HEK293 (cell line): ENCODE data around the gene EMSY.
A peak's percentile ranks its signal among the peaks of the same experiment; 100 is the strongest.

Experiments
- CTCF ChIA-PET: fragments of 350-600 bp; formaldehyde crosslinking; extraction: SDS; loops from one replicate; lab custom pipeline; 2021; ENCODE audit warnings: antibody characterized with exemption; lab: Yijun Ruan, JAX
- POLR2A ChIA-PET: fragments of 300-600 bp; formaldehyde crosslinking; extraction: SDS; loops from one replicate; lab custom pipeline; 2020; ENCODE audit warnings: antibody characterized with exemption, inconsistent platforms; lab: Yijun Ruan, JAX
- H3K27ac ChIP-seq: fragments of 200-500 bp; sonication (Bioruptor generic); 2 replicates; pipeline ENCODE4 v1.5.1; 2014; ENCODE audit warnings: low read depth, low read length, control low read depth, inconsistent platforms; ENCODE audit errors: extremely low read depth
- H3K36me3 ChIP-seq, 2 experiments: fragments of 200-500 bp in 1 of 2; sonication (Bioruptor generic) in 1 of 2; 1 replicate in 1 of 2; 2 replicates in 1 of 2; pipeline ENCODE4 v1.5.1; 2014 to 2017; ENCODE audit warnings: inconsistent platforms in 2 of 2, low read length in 2 of 2; ENCODE audit not compliant: control insufficient read depth in 2 of 2, insufficient read depth in 1 of 2
- H3K4me1 ChIP-seq: fragments of 200-500 bp; sonication (Bioruptor generic); 2 replicates; pipeline ENCODE4 v1.5.1; 2014; ENCODE audit warnings: mild to moderate bottlenecking, low read length, inconsistent platforms; ENCODE audit not compliant: control insufficient read depth, insufficient read depth
- H3K4me3 ChIP-seq: 2 replicates; pipeline ENCODE4 v1.5.1; 2011; ENCODE audit warnings: low read depth, mild to moderate bottlenecking, control low read depth, low read length, moderate library complexity
- H3K9me3 ChIP-seq: fragments of 200-500 bp; sonication (Bioruptor generic); 2 replicates; pipeline ENCODE4 v1.5.1; 2014; ENCODE audit warnings: low read depth, low read length, inconsistent platforms; ENCODE audit not compliant: control insufficient read depth, insufficient read depth
- EGR2 ChIP-seq: fragments of 450-650 bp; formaldehyde crosslinking; IDR thresholded peaks from 2 replicates; pipeline ENCODE4 v1.5.1; 2016; ENCODE audit warnings: low read depth, missing biosample characterization, missing genetic modification characterization
- ELK4 ChIP-seq: IDR thresholded peaks from 2 replicates; pipeline ENCODE4 v1.6.1; 2011; ENCODE audit warnings: mild to moderate bottlenecking, low read depth, low read length, borderline replicate concordance
- FEZF1 ChIP-seq: fragments of 450-650 bp; formaldehyde crosslinking; IDR thresholded peaks from 2 replicates; pipeline ENCODE4 v1.5.1; 2016; ENCODE audit warnings: missing biosample characterization, missing genetic modification characterization
- HOXC10 ChIP-seq: sonication (generic); formaldehyde crosslinking; IDR thresholded peaks from 2 replicates; pipeline ENCODE4 v1.8.1; 2023; ENCODE audit warnings: mild to moderate bottlenecking, missing genetic modification reagents
- IKZF3 ChIP-seq: fragments of 450-650 bp; IDR thresholded peaks from 2 replicates; pipeline ENCODE4 v1.5.0; 2018; ENCODE audit warnings: missing biosample characterization, mild to moderate bottlenecking, missing genetic modification characterization, moderate library complexity
- MZF1 ChIP-seq: fragments of 450-650 bp; formaldehyde crosslinking; IDR thresholded peaks from 2 replicates; pipeline ENCODE4 v1.5.1; 2017; ENCODE audit warnings: missing biosample characterization, missing genetic modification characterization, borderline replicate concordance
- OSR2 ChIP-seq: fragments of 450-650 bp; formaldehyde crosslinking; IDR thresholded peaks from 2 replicates; pipeline ENCODE4 v1.5.1; 2016; ENCODE audit warnings: missing biosample characterization, missing genetic modification characterization
- SETDB1 ChIP-seq: IDR thresholded peaks from one replicate; pipeline ENCODE4 v1.6.1; 2017; ENCODE audit warnings: mild to moderate bottlenecking, low read length, moderate library complexity, mixed read lengths; ENCODE audit not compliant: insufficient read length
- ZIC2 ChIP-seq: fragments of 450-650 bp; formaldehyde crosslinking; IDR thresholded peaks from 2 replicates; pipeline ENCODE4 v1.5.1; 2016; ENCODE audit warnings: missing biosample characterization, missing genetic modification characterization
- ZNF112 ChIP-seq: fragments of 450-650 bp; formaldehyde crosslinking; IDR thresholded peaks from 2 replicates; pipeline ENCODE4 v1.5.0; 2017; ENCODE audit warnings: missing biosample characterization, missing genetic modification characterization
- ZNF133 ChIP-seq: fragments of 450-650 bp; formaldehyde crosslinking; IDR thresholded peaks from 2 replicates; pipeline ENCODE4 v1.5.1; 2016; ENCODE audit warnings: missing biosample characterization, missing genetic modification characterization
- ZNF169 ChIP-seq: fragments of 450-650 bp; formaldehyde crosslinking; IDR thresholded peaks from 2 replicates; pipeline ENCODE4 v1.5.1; 2016; ENCODE audit warnings: missing biosample characterization, missing genetic modification characterization
- ZNF266 ChIP-seq: fragments of 450-650 bp; formaldehyde crosslinking; IDR thresholded peaks from 2 replicates; pipeline ENCODE4 v1.5.1; 2016; ENCODE audit warnings: missing biosample characterization, missing genetic modification characterization, low read depth
- ZNF341 ChIP-seq: fragments of 450-650 bp; formaldehyde crosslinking; IDR thresholded peaks from 2 replicates; pipeline ENCODE4; 2016; ENCODE audit warnings: low read depth, missing biosample characterization, missing genetic modification characterization
- ZNF423 ChIP-seq: fragments of 450-650 bp; formaldehyde crosslinking; IDR thresholded peaks from 2 replicates; pipeline ENCODE4 v1.5.1; 2016; ENCODE audit warnings: missing biosample characterization, missing genetic modification characterization
- ZNF514 ChIP-seq: fragments of 450-650 bp; formaldehyde crosslinking; IDR thresholded peaks from 2 replicates; pipeline ENCODE4 v1.5.1; 2016; ENCODE audit warnings: missing biosample characterization, missing genetic modification characterization
- ZNF548 ChIP-seq: fragments of 450-650 bp; formaldehyde crosslinking; IDR thresholded peaks from 2 replicates; pipeline ENCODE4 v1.5.1; 2016; ENCODE audit warnings: missing biosample characterization, missing genetic modification characterization
- ZNF610 ChIP-seq: fragments of 450-650 bp; formaldehyde crosslinking; IDR thresholded peaks from 2 replicates; pipeline ENCODE4 v1.5.1; 2016; ENCODE audit warnings: missing biosample characterization, missing genetic modification characterization, borderline replicate concordance
- ZNF621 ChIP-seq: fragments of 450-650 bp; formaldehyde crosslinking; IDR thresholded peaks from 2 replicates; pipeline ENCODE4 v1.5.1; 2017; ENCODE audit warnings: missing biosample characterization, missing genetic modification characterization
- ZNF670 ChIP-seq: fragments of 450-650 bp; formaldehyde crosslinking; IDR thresholded peaks from 2 replicates; pipeline ENCODE4 v1.5.1; 2016; ENCODE audit warnings: missing biosample characterization, missing genetic modification characterization, low read depth
- ZNF707 ChIP-seq: fragments of 450-650 bp; formaldehyde crosslinking; IDR thresholded peaks from 2 replicates; pipeline ENCODE4 v1.5.1; 2016; ENCODE audit warnings: missing biosample characterization, missing genetic modification characterization
- ZSCAN18 ChIP-seq: fragments of 450-650 bp; formaldehyde crosslinking; IDR thresholded peaks from 2 replicates; pipeline ENCODE4 v1.5.1; 2016; ENCODE audit warnings: missing biosample characterization, missing genetic modification characterization
- ZSCAN23 ChIP-seq: fragments of 450-650 bp; formaldehyde crosslinking; IDR thresholded peaks from 2 replicates; pipeline ENCODE4 v1.5.1; 2016; ENCODE audit warnings: missing biosample characterization, missing genetic modification characterization
- ZSCAN30 ChIP-seq: fragments of 450-650 bp; IDR thresholded peaks from 2 replicates; pipeline ENCODE4 v1.5.1; 2018; ENCODE audit warnings: missing biosample characterization, mild to moderate bottlenecking, missing genetic modification characterization, moderate library complexity
- TF ChIP-seq, protein P1 (sequence below): fragments of 450-650 bp; formaldehyde crosslinking; IDR thresholded peaks from 2 replicates; pipeline ENCODE4 v1.5.1; 2017; ENCODE audit warnings: missing biosample characterization, missing genetic modification characterization
- TF ChIP-seq, protein P2 (sequence below): fragments of 450-650 bp; formaldehyde crosslinking; IDR thresholded peaks from 2 replicates; pipeline ENCODE4; 2016; ENCODE audit warnings: missing biosample characterization, missing genetic modification characterization
- TF ChIP-seq, protein P3 (sequence below): sonication (generic); formaldehyde crosslinking; IDR thresholded peaks from 2 replicates; pipeline ENCODE4 v1.8.1; 2022; ENCODE audit warnings: mild to moderate bottlenecking, moderate library complexity, missing genetic modification reagents
- TF ChIP-seq, protein P4 (sequence below): fragments of 450-650 bp; formaldehyde crosslinking; IDR thresholded peaks from 2 replicates; pipeline ENCODE4 v1.5.1; 2017; ENCODE audit warnings: missing biosample characterization, mild to moderate bottlenecking, missing genetic modification characterization, moderate library complexity

The EMSY gene

DNA sequence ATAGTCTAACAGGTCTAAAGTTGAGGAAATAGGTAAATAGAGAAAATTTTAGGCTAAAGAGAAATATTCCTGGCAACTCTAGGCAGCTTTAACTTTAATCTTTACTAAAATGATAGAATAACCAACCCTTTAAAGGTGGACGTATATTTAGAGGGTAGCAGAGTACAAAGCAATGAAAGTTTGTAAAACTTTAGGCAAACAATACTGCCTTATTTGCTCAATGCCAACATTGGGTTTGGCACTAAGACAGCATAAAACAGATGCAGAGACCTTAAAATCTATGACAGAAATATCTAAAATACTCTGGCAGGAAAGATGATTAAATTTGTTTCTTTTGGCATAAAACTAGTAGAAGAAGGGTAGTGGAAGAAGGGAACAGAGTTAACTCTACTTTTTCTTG, 70.7 kb downstream of the EMSY start (continued):
- no peak for TF ChIP-seq ZSCAN18
- TF ChIP-seq, protein P1, sequence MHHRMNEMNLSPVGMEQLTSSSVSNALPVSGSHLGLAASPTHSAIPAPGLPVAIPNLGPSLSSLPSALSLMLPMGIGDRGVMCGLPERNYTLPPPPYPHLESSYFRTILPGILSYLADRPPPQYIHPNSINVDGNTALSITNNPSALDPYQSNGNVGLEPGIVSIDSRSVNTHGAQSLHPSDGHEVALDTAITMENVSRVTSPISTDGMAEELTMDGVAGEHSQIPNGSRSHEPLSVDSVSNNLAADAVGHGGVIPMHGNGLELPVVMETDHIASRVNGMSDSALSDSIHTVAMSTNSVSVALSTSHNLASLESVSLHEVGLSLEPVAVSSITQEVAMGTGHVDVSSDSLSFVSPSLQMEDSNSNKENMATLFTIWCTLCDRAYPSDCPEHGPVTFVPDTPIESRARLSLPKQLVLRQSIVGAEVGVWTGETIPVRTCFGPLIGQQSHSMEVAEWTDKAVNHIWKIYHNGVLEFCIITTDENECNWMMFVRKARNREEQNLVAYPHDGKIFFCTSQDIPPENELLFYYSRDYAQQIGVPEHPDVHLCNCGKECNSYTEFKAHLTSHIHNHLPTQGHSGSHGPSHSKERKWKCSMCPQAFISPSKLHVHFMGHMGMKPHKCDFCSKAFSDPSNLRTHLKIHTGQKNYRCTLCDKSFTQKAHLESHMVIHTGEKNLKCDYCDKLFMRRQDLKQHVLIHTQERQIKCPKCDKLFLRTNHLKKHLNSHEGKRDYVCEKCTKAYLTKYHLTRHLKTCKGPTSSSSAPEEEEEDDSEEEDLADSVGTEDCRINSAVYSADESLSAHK (tag by site-specific recombination) = no peak

GRCh38 chr11:76523147-76523546, 78.3 kb downstream of the EMSY start:
- Histone ChIP-seq H3K27ac (no peak overlapping the region), H3K36me3 (peaks cover 0 to 18% of the 10 kb centered on the region in 2 experiments; a peak in 1 of 3 replicates)
- POLR2A ChIA-PET = no interaction called here
- CTCF ChIA-PET = interaction anchor here (1.2 kb wide), 1 partner anchor 204 kb away, joined by 3 read pairs; no protein-coding TSS in a partner anchor
- no peak for TF ChIP-seq ZNF548
- TF ChIP-seq ZNF514 (tag by site-specific recombination) = no peak
- TF ChIP-seq SETDB1 = no peak
- TF ChIP-seq ZNF169 (tag by site-specific recombination) = no peak
- peak; percentile 26 for TF ChIP-seq ZIC2 (tag by site-specific recombination)
- TF ChIP-seq EGR2 (tag by site-specific recombination) = no peak
- no peak for TF ChIP-seq ZNF610 (tag by site-specific recombination)
- peak; percentile 30 for TF ChIP-seq OSR2 (tag by site-specific recombination)
- TF ChIP-seq ZNF621 (tag by site-specific recombination) = no peak
- peak; percentile 48; the same call in 1 of the 2 replicates for TF ChIP-seq IKZF3 (tag by site-specific recombination)
- TF ChIP-seq FEZF1 (tag by site-specific recombination) = peak; percentile 89
- TF ChIP-seq ZNF133 (tag by site-specific recombination) = peak; percentile 78; the same call in 1 of the 2 replicates
- TF ChIP-seq ZNF423 (tag by site-specific recombination) = no peak
- TF ChIP-seq ZSCAN23 (tag by site-specific recombination) = no peak
- no peak for TF ChIP-seq ELK4
- TF ChIP-seq ZNF266 (tag by site-specific recombination) = no peak
- no peak for TF ChIP-seq ZNF670 (tag by site-specific recombination)
- TF ChIP-seq, protein P2, sequence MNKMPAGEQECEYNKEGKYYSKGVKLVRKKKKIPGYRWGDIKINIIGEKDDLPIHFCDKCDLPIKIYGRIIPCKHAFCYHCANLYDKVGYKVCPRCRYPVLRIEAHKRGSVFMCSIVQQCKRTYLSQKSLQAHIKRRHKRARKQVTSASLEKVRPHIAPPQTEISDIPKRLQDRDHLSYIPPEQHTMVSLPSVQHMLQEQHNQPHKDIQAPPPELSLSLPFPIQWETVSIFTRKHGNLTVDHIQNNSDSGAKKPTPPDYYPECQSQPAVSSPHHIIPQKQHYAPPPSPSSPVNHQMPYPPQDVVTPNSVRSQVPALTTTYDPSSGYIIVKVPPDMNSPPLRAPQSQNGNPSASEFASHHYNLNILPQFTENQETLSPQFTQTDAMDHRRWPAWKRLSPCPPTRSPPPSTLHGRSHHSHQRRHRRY = no peak
- TF ChIP-seq, protein P3, sequence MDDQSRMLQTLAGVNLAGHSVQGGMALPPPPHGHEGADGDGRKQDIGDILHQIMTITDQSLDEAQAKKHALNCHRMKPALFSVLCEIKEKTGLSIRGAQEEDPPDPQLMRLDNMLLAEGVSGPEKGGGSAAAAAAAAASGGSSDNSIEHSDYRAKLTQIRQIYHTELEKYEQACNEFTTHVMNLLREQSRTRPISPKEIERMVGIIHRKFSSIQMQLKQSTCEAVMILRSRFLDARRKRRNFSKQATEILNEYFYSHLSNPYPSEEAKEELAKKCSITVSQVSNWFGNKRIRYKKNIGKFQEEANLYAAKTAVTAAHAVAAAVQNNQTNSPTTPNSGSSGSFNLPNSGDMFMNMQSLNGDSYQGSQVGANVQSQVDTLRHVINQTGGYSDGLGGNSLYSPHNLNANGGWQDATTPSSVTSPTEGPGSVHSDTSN (CRISPR knock-in tag) = no peak
- no peak for TF ChIP-seq ZNF112 (tag by site-specific recombination)
- no peak for TF ChIP-seq HOXC10 (CRISPR knock-in tag)
- no peak for TF ChIP-seq ZNF707 (tag by site-specific recombination)
- 0 out of 2 replicates have a peak, but pooled peaks have one; percentile 15 for TF ChIP-seq ZNF341
- TF ChIP-seq MZF1 (tag by site-specific recombination) = peak; percentile 19; the same call in 1 of the 2 replicates
- peak; percentile 29; the same call in 1 of the 2 replicates for TF ChIP-seq ZSCAN30
- TF ChIP-seq, protein P4, sequence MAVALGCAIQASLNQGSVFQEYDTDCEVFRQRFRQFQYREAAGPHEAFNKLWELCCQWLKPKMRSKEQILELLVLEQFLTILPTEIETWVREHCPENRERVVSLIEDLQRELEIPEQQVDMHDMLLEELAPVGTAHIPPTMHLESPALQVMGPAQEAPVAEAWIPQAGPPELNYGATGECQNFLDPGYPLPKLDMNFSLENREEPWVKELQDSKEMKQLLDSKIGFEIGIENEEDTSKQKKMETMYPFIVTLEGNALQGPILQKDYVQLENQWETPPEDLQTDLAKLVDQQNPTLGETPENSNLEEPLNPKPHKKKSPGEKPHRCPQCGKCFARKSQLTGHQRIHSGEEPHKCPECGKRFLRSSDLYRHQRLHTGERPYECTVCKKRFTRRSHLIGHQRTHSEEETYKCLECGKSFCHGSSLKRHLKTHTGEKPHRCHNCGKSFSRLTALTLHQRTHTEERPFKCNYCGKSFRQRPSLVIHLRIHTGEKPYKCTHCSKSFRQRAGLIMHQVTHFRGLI (tag by site-specific recombination) = peak; percentile 62; the same call in 1 of the 2 replicates
- TF ChIP-seq, all 188 proteins: peak for 9
- Histone ChIP-seq H3K4me1 (peaks cover 2% of the 10 kb centered on the region; the same call in 1 of the 2 replicates), H3K9me3 (no peaks in the 10 kb centered on the region), H3K4me3 (no peak overlapping the region)
